Bone marrow (tissue), 2 donors: ENCODE measurements around the gene GADL1.

Source experiments
- DNase-seq, 2 donors: peaks; one replicate each; lab custom pipeline; 2025; lab: John Stamatoyannopoulos, UW

The GADL1 gene

DNA sequence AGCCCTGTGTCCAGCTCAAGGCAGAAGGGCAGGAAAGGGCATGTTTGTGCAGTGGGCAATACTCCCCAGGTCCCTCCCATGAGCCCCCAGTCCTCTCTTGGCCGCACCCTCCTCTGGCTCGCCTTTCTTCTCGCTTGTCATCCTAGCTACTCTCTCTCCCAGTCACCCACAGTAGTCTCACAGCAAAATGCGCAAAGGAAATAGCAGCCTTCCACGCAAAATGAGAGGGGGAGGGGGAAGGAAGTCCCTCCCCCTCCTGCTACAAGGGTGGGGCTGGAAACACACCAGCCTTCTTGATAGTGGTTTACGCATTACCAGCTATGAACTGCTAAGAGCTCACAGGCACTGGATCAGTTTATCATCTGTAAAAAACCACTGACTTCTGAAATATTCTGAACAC lies 83.8 kb downstream of the GADL1 start:
- no peak for DNase-seq

DNA sequence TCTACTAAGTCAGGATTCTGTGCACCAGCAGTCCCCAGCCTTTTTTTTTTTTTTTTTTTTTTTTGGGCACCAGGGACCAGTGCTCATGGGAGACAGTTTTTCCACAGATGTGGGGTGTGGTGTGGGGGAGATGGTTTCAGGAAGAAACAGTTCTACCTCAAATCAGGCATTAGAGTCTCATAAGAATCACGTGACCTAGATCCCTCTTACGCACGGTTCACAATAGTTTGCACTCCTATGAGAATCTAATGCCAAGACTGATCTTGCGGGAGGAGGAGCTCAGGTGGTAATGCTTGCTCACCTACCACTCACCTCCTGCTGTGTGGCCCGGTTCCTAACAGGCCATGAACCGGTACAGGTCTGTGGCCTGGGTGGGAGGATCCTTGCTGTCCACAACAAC lies 88.8 kb downstream of the GADL1 start:
- no peak for DNase-seq

DNA sequence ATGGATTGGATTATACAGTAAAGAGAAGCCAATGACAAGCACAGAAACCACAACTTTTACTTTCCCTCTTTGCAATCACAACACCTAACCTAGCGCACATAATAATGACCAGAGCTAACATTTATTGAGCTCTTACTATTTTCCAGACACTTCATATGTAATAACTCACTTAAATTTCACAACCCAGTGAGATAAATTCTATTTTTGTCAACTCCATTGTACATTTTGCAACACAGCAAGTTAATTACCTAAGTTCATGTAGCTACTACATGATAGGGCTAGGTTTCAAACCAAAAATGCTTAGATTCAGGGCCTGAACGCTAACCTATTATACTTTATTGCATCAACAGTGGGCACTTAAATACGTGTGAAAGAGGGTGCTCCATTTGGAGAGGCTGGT lies 89.5 kb downstream of the GADL1 start:
- no peak for DNase-seq

DNA sequence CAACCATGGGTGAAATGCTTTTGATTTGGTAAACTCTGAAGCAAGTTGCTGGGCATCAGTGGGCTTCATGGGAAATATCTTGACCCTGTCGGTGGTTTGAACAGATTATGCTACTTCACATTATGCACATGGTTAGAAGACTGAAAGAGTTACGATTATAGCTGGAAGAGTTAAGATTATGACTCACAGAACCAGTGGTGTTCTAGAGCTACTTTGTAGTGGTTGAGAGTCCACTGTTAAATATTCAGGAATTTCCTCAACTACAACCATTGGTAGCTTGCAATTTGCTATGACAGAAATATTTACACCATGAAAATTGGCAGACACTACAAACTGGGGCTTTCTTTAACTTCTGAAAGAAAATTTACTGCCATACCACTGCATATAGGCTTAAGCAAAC lies 99.3 kb downstream of the GADL1 start:
- no peak for DNase-seq

DNA sequence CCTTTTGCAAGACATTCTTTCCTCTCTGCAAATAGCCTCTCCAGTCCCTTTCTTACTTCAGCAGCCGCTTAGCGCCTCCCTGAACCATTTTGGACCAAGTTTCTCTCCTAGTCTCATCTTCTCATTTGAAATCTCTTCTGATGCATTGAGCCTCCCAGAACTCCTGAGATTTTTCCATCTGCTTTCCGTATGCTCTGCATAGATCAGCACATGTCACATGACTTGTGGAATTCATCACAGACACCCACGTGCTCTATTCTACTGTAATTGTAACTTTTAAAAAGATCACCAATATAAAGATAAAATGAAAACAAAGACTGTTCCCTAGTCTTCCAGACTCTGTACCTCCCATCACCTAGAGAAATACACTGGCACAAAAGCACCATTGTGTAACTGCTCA lies 100.7 kb downstream of the GADL1 start:
- DNase-seq, result no peak

DNA sequence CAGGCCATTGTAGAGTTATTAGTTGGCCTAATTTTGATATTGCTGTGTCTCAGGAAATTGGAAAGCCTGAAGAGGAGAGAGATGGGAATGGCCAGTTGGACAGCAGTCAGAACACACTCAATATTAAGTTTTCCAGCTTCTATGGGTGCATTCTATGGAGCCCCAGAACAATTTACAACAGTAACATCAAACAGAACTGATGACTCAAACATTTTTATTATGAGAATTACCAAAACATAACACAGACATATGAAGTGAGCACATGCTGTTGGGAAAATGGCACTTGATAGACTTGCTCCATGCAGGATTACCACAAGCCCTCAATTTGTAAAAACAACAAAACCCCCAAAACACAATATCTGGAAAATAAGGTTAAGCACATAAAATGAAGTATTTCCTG lies 104.3 kb downstream of the GADL1 start:
- no peak for DNase-seq

DNA sequence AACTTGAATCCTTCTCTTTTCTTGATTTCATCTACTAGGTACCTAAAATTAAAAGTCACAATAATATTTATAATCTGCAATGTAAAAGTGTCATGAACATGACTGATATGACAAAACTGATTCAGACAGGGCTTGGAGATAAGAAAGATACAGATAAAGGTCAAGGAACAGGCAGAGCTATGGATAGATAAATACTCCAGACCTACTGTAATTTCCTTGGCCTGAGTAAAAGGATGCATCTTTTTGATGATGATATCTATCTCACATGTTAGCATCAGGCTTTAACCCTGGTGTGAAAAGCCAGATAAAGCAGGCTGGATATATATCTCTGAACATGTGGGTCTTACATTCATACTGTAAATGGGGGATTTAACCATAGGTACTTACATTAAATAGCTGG lies 108.1 kb downstream of the GADL1 start:
- DNase-seq, result no peak

DNA sequence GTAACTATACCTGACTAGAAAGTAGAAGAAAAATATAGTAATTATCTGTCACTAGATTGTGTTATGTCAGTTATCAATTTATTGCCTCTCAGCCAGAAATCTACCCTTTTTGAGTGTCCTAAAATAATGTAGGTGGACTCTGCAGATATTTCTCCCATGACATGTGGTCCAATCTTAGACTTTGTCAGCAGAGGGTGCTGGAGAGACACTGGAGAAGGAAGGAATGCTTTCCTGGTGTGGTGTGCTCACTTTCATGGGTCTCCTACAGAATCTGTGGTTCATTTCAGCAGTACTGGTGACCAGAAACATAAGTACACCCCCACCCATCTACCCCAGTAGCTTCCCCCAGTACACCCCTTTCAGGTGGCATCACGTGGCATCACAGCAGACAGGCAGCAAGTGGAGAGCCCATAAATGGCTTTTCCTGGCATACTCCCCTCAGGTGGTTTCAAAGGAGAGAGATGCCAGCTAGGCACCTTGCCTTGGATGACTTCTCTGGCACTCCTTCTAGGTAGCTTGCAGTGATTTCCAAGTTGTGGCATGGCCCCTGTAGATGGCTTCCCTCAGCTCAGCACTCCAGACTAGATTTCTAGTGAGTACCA lies 114.7 kb downstream of the GADL1 start:
- DNase-seq, result no peak

DNA sequence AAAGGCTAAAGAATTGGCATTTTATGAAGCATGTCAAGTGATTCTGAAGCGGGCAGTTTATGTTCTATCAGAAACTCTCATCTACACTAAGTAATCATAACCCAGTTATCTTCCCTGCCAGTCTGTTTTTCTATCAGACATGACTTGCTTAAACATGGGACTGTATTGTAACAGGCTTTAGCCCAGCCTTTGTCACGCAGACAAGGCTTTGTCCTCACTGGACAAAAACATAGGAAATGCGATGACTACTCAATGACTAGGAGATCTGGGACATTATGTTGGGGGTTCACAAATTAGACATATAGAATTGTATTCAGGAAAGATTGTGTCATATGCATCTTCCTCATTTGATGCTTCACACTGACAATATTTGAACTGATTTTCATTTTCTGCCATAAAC lies 115.5 kb downstream of the GADL1 start:
- DNase-seq, result no peak

DNA sequence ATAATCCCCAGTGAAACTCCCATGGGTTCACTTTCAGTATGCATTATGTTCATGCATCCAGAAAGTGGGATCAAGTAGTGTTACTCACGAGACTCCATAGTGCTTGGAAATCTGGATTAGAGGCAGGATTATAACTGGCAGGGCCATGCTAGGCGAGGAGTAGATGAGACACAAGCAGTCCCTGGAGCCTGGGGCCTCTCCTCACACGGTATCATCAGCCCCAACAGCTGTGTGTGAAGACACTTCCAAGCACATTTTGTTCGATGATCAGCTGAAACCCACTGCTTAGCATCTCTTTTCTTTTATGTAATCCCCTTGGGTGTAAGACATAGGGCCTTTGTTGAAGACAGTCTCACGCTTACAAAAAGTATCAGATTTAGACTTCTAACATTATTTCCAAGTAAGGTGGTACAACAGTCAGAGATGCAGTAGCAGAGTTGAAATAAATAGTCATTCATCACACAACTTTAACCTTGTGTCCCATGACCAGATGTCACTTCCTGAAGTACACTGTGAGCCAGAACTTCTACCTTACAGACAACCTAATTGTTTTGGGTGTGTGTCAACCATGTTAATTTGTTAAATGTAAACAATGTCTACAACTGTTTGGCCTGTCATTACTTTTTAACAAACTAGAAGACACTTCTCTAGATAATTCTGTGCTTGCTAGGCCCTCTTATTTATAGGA lies 116.9 kb downstream of the GADL1 start:
- no peak for DNase-seq

DNA sequence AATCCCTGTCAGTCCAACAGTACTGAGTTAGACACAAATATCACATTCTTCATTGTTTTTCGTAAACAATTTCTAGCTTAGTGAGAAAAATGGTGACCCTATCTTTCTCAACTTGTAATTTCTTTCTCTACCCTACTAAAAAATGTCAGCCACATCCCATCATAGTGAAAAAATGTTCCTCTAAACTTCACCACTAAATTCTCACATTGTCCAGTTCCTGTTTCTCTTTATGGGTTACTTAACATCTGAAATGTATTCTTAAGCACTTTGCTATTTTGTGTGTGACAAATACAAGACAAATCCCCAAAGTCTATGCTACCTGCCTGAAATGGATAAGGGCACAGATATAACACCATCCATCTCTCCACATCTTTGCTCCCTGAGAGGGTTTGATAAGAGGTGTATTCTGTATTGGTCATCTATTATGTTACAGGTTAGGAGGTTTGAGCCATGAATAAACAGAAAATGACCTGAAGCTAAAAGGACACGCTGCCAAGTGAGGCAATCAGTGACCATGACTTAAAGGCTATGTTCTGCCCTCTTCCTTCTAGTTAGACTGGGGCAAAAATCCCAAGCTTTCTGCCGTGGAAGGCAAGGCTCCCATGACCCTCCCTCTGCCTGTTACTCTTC lies 118.2 kb downstream of the GADL1 start:
- no peak for DNase-seq

DNA sequence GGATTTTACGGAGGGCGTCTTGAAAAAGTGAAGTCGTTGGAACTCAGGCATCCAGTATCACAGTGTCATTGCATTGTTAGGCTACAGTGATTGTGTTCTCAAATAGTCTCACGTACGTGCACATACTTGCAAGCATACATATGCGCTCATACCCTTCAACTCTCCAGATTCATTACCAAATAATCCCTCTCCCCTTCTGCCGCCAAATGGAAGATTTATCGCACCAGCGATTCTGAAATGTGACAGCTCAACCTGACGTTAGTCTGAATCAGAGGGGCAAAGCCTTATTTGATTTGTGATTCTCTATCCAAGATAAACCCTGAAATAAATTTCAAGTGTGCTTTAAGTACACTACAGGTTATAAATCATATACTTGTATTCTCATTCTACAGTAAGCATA lies 119.4 kb downstream of the GADL1 start:
- DNase-seq, result no peak

DNA sequence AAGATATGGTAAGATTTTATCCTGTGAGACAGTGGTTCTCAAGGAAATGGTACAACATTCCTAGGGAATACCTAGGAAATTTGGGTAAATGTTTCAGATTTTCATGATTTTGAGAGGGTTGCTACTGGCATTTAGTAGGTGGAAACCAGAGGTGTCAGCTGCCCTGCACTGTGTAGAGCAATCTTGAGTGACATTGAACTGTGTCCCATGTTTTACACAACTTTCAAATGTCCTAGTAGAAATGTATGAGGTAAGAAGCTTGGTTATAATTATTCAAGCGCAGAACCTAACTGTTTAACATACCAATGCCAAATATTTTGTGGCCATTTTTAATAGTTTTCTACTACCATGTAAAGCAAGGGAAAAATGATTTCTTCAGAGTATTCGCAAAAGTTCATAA lies 120.4 kb downstream of the GADL1 start:
- DNase-seq, result no peak

DNA sequence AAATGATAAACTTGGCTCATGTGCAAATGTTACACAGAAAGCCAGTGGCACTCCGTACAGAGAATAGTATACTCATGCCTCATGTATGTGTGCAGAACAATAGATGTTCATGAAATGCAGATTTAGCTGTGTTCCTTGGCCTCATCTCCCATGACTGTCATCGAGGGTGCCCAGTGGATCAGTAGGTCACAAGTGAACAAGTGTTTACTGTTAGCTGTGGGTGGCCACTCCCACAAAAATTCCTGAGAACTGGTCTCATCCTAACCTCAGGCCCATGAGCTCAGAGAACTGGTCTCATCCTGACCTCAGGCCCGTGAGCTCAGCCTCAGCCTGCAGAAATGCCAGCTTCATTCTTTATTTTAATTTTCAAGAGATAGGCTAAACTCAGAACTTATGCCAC lies 124.1 kb downstream of the GADL1 start:
- no peak for DNase-seq

DNA sequence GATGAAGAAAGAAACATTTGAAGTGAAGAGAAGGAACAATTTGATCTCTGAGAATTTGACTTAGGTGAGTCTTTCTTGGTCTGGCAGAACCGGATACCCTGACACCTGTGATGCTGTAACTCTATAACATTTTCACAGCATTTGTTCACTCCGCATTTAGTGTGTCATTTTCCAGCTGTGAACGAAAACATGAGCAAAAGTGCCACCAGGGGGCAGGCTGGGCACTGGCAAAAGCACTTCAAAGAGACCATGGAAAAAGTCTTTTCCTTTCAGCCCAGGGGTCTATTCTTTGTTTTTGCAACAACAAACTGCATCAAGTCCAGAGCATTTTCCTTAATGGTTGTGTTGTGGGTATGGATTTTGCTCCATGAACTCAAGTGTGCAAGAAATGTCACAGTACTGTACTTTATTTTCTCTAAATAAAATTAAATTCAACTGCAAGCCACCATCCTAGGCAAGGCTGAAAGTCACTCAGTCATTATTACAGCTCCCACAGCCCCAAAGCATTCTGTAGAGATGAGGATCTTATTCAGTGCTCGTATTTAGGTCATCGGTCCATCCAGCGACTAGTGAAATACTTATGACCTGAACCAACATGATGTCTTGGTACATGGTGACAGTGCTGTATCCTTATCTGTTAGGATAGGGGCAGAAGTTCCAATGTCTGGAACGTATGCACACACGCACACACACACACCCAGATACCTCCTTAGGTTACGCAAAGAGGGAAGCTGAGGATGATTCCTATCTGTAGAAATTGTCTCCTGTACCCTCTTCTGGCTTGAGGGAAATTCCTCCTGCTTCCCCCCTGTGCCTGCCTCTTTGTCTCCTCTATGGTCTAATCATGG lies 125.5 kb downstream of the GADL1 start:
- peak in 1 of 2 donors; percentile 29 for DNase-seq

DNA sequence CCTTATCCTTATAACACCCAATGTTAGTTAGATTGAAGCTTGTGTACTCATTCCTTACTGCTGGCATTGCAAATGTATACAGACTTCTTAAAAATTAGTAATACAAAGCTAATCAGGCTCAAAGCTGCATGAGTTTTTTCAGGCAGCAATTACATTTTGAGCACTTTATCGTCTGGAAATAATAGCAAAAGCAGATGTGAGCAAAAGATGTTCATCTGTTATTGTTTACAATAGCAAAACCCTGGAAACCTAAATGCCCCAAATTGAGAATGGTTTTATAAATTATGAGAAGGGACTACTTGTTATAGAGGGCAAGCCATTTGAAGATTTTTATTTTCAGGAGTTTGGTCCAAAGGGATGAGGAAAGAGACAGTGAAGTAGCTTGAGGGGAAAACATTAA lies 126.4 kb downstream of the GADL1 start:
- DNase-seq, result no peak

DNA sequence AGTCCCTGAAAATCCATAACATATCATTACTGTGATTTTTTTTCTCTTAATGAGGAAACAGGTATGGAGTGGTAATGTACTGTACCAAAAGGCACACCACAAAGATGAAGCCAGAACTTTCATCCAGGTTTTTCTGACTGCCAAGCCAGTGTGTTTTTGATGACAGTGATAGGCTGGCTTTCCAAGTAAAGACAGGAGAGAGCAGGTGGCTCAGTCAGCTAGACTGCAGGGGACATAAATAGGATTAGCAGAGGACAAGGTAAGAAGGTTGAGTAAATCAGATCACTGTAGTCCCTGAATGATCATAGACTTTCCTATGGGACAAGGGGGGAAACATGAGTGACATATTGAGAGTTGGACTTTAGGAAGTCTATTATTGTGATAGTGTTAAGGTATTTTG lies 127.9 kb downstream of the GADL1 start:
- DNase-seq, result no peak

DNA sequence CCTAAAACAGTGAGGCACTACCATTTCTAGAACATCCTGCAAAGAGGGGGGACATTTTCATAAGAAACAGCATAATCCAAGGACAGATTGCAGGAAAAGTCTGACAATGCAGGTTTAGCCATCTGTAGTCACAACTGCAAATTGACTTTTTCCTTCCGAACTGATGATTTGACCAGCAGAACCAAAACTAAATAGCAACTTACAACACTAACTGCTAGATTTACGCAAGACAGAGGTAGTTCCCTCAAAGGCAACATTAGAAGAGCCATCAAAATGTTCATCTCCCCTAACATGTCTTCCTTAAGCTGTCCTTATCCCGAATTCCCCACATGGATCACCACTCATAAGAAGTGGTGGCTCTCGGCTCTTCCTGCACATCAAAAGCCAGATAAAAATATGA lies 129.6 kb downstream of the GADL1 start:
- DNase-seq, result no peak

DNA sequence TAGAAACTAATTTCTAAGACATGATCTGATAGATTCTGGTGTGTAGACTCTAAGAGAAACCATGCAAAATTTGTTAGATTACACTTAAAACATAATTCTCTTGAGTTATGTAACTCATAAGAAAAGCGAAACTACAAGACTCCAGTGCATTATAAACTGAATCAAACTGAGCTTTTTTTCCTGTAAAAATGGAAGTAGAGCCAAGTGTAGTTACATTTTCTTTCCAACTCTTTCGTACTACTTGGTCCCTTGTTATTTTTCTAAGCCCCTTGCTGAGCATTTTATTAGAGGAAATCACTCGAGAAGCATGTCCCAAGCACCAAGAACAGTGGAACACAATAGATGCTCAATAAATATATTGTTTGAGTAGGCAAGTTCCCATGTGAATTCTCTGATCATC lies 130.2 kb downstream of the GADL1 start:
- DNase-seq, result no peak

DNA sequence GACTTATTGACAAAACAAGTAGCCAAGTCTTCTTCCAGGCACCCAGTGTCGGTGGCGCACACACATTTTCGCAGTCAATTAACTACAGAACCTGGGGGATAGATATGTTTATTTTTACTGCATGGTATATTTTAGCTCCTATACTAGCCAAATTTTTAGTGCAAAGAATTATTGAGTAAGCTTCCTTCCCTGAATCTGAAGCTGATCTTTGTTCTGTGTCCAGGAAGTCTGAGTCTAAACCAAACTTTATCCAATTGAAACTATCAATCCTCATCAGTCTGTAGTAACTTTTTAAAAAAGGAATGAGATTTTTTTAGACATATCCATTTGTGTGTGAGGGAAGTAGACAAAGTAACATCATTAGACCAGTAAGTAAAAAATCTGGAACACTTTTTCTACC lies 133.1 kb downstream of the GADL1 start:
- DNase-seq, result no peak

DNA sequence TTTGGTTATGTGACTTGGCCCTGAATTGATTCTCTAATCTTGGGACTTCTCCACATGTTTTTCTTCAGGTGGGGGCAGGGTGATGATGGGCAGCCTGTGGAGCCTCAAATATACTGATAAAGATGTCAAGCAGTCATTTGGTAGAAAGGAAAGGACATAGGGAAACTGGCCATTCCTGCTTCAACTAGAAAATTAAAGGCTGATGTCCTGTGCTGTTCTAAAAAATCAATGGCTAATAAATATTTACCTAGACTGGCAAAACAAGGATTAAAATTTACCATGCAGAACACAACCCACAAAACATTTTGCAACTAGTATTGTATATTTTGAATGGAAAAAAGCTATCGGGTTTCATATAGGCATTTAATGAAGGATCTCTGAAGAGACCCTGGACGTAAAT lies 133.7 kb downstream of the GADL1 start:
- DNase-seq, result no peak

DNA sequence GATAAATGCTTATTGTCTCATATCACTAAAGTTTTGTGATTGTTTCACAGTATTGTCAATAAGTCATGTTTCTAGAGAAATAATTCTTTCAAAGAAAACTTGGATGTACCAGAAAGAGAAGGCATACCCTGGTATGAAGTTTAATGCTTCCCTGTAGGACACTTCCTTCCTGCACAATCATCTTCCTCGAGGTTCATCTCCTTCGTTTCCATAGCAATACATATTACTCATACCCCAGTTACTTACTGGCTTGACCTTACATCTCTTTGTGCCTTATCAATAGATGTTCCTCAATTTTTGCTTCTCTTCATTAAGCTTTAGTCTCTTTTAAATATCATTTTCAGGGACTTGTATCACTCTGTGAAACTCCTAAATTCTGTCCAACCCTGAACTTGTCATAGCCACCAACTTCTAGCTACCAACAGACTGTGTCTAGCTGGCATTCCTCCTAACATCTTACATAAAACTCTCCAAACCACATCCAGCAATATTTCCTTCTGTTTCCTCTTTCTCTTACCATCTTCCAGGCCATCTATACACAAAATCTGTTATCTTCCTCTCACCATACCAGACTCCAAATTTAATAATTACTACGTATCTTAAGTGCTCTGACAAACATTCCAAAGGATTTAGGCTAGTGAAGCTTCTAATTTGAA lies 134.3 kb downstream of the GADL1 start:
- DNase-seq, result peak in 1 of 2 donors; percentile 29
